Gastroesophageal sphincter (tissue), 4 donors: ENCODE results near the gene HELZ. TPM values are rescaled to one million over a fixed set of nuclear protein-coding genes. Genes with fewer than 3 reads are reported as not detected.

Experiments used
- ATAC-seq: fragments of 150-250 bp; one replicate; pipeline ENCODE4 v1.9.1; 2016; ENCODE audit warnings: mild to moderate bottlenecking, moderate library complexity
- H3K27ac ChIP-seq, 4 donors: fragments of 200-600 bp; sonication (generic) in 3 of 4; 1 replicate in 3 of 4; 2 replicates in 1 of 4; pipeline ENCODE4 v1.5.1; 2016 to 2019
- H3K27me3 ChIP-seq: fragments of 200-600 bp; sonication (generic); one replicate; pipeline ENCODE4 v1.5.1; 2019
- H3K36me3 ChIP-seq, 2 donors: fragments of 200-600 bp; sonication (generic); one replicate each; pipeline ENCODE4 v1.5.1; 2019; ENCODE audit warnings: control low read depth in 1 of 2
- H3K4me1 ChIP-seq, 3 donors: fragments of 200-600 bp; sonication (generic); 1 replicate in 2 of 3; 2 replicates in 1 of 3; pipeline ENCODE4 v1.5.1; 2016 to 2019; ENCODE audit warnings: control low read depth in 2 of 3
- H3K4me3 ChIP-seq, 2 donors: fragments of 200-600 bp; sonication (generic); one replicate each; pipeline ENCODE4 v1.5.1; 2019; ENCODE audit warnings: mild to moderate bottlenecking in 1 of 2, moderate library complexity in 1 of 2
- H3K9me3 ChIP-seq, 3 donors: fragments of 200-600 bp; sonication (generic); one replicate each; pipeline ENCODE4 v1.5.1; 2017 to 2019; ENCODE audit warnings: control low read depth in 2 of 3
- CTCF ChIP-seq, 4 experiments: fragments of 200-600 bp in 2 of 4; fragments of 450-650 bp in 2 of 4; sonication (generic) in 1 of 4; IDR thresholded peaks; one replicate each; pipeline ENCODE4 v1.5.1; 2017 to 2019; ENCODE audit warnings: antibody characterized with exemption in 4 of 4, mild to moderate bottlenecking in 2 of 4, moderate library complexity in 2 of 4
- EP300 ChIP-seq: sonication (generic); formaldehyde crosslinking; IDR thresholded peaks from one replicate; pipeline ENCODE4 v1.6.1; 2017; ENCODE audit warnings: antibody characterized with exemption, mild to moderate bottlenecking
- POLR2A ChIP-seq, 2 donors: fragments of 450-650 bp; IDR thresholded peaks; one replicate each; pipeline ENCODE4 v1.6.1; 2017; ENCODE audit warnings: antibody characterized with exemption in 2 of 2, mild to moderate bottlenecking in 2 of 2, moderate library complexity in 1 of 2
- POLR2AphosphoS5 ChIP-seq: sonication (generic); formaldehyde crosslinking; IDR thresholded peaks from one replicate; pipeline ENCODE4 v1.6.1; 2017; ENCODE audit warnings: antibody characterized with exemption
- WGBS, 2 donors: methylation state at CpG; one replicate each; pipeline ENCODE4 v1.1.5; 2018; ENCODE audit warnings: low coverage in 1 of 2; 5-methylcytosine and 5-hydroxymethylcytosine counted together
- total RNA-seq, 4 donors: library from RNA; depleted of rRNA; stranded (reverse); fragments of >200 nt; gene quantifications; one replicate each; pipeline ENCODE4 v1.1.0, GENCODE V29; 2016

The HELZ gene
- total RNA-seq, 4 donors from 2014 or later: 43.7 to 70.2 (median 58.3) TPM

GRCh38 chr17:67139784-67140665 is 105.0 kb downstream of the HELZ start:
- ATAC-seq: no peak

GRCh38 chr17:67139289-67139688 is 105.7 kb downstream of the HELZ start:
- Histone ChIP-seq H3K4me3 (no peak overlapping the region), H3K27me3 (no peaks in the 10 kb centered on the region), H3K36me3 (peaks cover 0 to 79% of the 10 kb centered on the region in 2 donors), H3K4me1 (no peaks in the 10 kb centered on the region), H3K9me3 (peaks cover 0 to 3% (median 0%) of the 10 kb centered on the region in 3 donors), H3K27ac (no peak overlapping the region)
- no peak for ATAC-seq
- TF ChIP-seq POLR2A (IDR thresholded peaks at IDR 0.05) (no peak), POLR2AphosphoS5 (no peak), EP300 (no peak), CTCF (IDR thresholded peaks at IDR 0.05) (no peak)
- 82 to 89% methylated on average over 1 of the region's 1 CpG for WGBS, 2 donors

More at GRCh38 chr17:67139784-67140665, 105.0 kb downstream of the HELZ start:
- no peaks in the 10 kb centered on the region for H3K4me1 ChIP-seq
- no peak overlapping the region for H3K27ac ChIP-seq
- H3K9me3 ChIP-seq: peaks cover 0 to 3% (median 0%) of the 10 kb centered on the region in 3 donors
- TF ChIP-seq POLR2AphosphoS5 (no peak), POLR2A (IDR thresholded peaks at IDR 0.05) (no peak), CTCF (IDR thresholded peaks at IDR 0.05) (no peak), EP300 (no peak)
- H3K4me3 ChIP-seq: no peak overlapping the region
- 86 to 87% methylated on average over 8 to 9 of the region's 10 CpGs for WGBS, 2 donors
- H3K27me3 ChIP-seq: no peaks in the 10 kb centered on the region
- H3K36me3 ChIP-seq: peaks cover 0 to 80% of the 10 kb centered on the region in 2 donors

GRCh38 chr17:67138392-67138791 is 106.6 kb downstream of the HELZ start:
- H3K27me3 ChIP-seq: no peaks in the 10 kb centered on the region
- TF ChIP-seq POLR2A (IDR thresholded peaks at IDR 0.05): no peak
- H3K4me1 ChIP-seq: no peaks in the 10 kb centered on the region
- H3K4me3 ChIP-seq: no peak overlapping the region
- H3K9me3 ChIP-seq: peaks cover 0 to 3% (median 0%) of the 10 kb centered on the region in 3 donors
- peaks cover 0 to 79% of the 10 kb centered on the region in 2 donors for H3K36me3 ChIP-seq
- ATAC-seq: no peak
- no peak overlapping the region for H3K27ac ChIP-seq

- 82% methylated on average over 2 to 5 of the region's 5 CpGs for WGBS, 2 donors
- H3K36me3 ChIP-seq: peaks cover 0 to 78% of the 10 kb centered on the region in 2 donors
- no peak overlapping the region for H3K4me3 ChIP-seq
Observed at GRCh38 chr17:67137860-67138259, 107.1 kb downstream of the HELZ start.

GRCh38 chr17:67137026-67137370 is 108.0 kb downstream of the HELZ start:
- ATAC-seq: no peak
- H3K4me3 ChIP-seq: no peak overlapping the region
- H3K9me3 ChIP-seq: no peaks in the 10 kb centered on the region
- no peaks in the 10 kb centered on the region for H3K27me3 ChIP-seq
- TF ChIP-seq POLR2AphosphoS5: no peak
- no peak for TF ChIP-seq EP300
- no peak for TF ChIP-seq POLR2A (IDR thresholded peaks at IDR 0.05)
- TF ChIP-seq CTCF (IDR thresholded peaks at IDR 0.05): no peak
- H3K27ac ChIP-seq: no peak overlapping the region
- 91 to 97% methylated on average over 3 of the region's 3 CpGs for WGBS, 2 donors
- H3K36me3 ChIP-seq: peaks cover 0 to 69% of the 10 kb centered on the region in 2 donors
- H3K4me1 ChIP-seq: no peaks in the 10 kb centered on the region

More at GRCh38 chr17:67137860-67138259, 107.1 kb downstream of the HELZ start:
- peaks cover 0 to 3% (median 0%) of the 10 kb centered on the region in 3 donors for H3K9me3 ChIP-seq
- ATAC-seq: no peak
- no peaks in the 10 kb centered on the region for H3K4me1 ChIP-seq
- TF ChIP-seq EP300: no peak
- TF ChIP-seq POLR2A (IDR thresholded peaks at IDR 0.05): no peak
- no peak for TF ChIP-seq CTCF (IDR thresholded peaks at IDR 0.05)
- no peak for TF ChIP-seq POLR2AphosphoS5
- no peak overlapping the region for H3K27ac ChIP-seq
- H3K27me3 ChIP-seq: no peaks in the 10 kb centered on the region
